Mesodermal cell (in vitro differentiated cells): ENCODE measurements around the gene TATDN2.
"Not testable (repeated sequence)": the region's sequence is repeated elsewhere in the genome, so short reads cannot be mapped to it uniquely, and the experiment has no call there.

Experiments used
- H3K27ac ChIP-seq: 2 replicates; pipeline ENCODE4 v1.7.0; 2013; ENCODE audit warnings: mild to moderate bottlenecking, low read depth, low read length, moderate library complexity; ENCODE audit not compliant: severe bottlenecking
- H3K36me3 ChIP-seq: 2 replicates; pipeline ENCODE4 v1.7.1; 2013; ENCODE audit warnings: mild to moderate bottlenecking, low read length, moderate library complexity; ENCODE audit not compliant: control insufficient read depth, insufficient read depth
- H3K4me1 ChIP-seq: one replicate; pipeline ENCODE4 v1.7.1; 2013; ENCODE audit warnings: mild to moderate bottlenecking, low read length; ENCODE audit not compliant: insufficient read depth, control insufficient read depth, poor library complexity, severe bottlenecking
- H3K4me3 ChIP-seq: 2 replicates; pipeline ENCODE4 v1.7.0; 2013; ENCODE audit warnings: low read length, control low read depth, mild to moderate bottlenecking; ENCODE audit not compliant: insufficient read depth, poor library complexity, severe bottlenecking; ENCODE audit errors: extremely low read depth
- H3K9me3 ChIP-seq: 2 replicates; pipeline ENCODE4 v1.7.1; 2013; ENCODE audit warnings: mild to moderate bottlenecking, low read length, moderate library complexity; ENCODE audit not compliant: control insufficient read depth
- WGBS, 2 experiments: methylation state at CpG; one replicate each; pipeline ENCODE4 v1.1.5; 2013; ENCODE audit warnings: missing lambda C conversion rate in 2 of 2; ENCODE audit not compliant: insufficient coverage in 2 of 2; 5-methylcytosine and 5-hydroxymethylcytosine counted together

TATDN2 gene

GRCh38 chr3:10291641-10292040 is 43.4 kb downstream of the TATDN2 start:
- no peak overlapping the region for H3K27ac ChIP-seq
- H3K4me1 ChIP-seq, result peaks cover 3% of the 10 kb centered on the region
- no peak overlapping the region for H3K4me3 ChIP-seq
- H3K9me3 ChIP-seq, result no peaks in the 10 kb centered on the region
- WGBS, 2 experiments, result 92 to 96% methylated on average over 5 to 6 of the region's 6 CpGs
- H3K36me3 ChIP-seq, result peaks cover 29% of the 10 kb centered on the region

GRCh38 chr3:10292505-10293419 is 44.5 kb downstream of the TATDN2 start, which contains the start of gene GHRL:
Gene GHRL, minus strand, starts transcription at chr3:10292947. Its CDS starts 2,767 bp downstream, at chr3:10290180.
- peaks cover 26% of the 10 kb centered on the region for H3K36me3 ChIP-seq
- no peak within 1 kb of the TSS for H3K27ac ChIP-seq
- 94 to 95% methylated on average over 5 to 10 of the region's 12 CpGs for WGBS, 2 experiments
- no peak within 1 kb of the TSS for H3K4me3 ChIP-seq
- H3K4me1 ChIP-seq, result no peaks in the 10 kb centered on the region
- H3K9me3 ChIP-seq, result no peaks in the 10 kb centered on the region

DNA sequence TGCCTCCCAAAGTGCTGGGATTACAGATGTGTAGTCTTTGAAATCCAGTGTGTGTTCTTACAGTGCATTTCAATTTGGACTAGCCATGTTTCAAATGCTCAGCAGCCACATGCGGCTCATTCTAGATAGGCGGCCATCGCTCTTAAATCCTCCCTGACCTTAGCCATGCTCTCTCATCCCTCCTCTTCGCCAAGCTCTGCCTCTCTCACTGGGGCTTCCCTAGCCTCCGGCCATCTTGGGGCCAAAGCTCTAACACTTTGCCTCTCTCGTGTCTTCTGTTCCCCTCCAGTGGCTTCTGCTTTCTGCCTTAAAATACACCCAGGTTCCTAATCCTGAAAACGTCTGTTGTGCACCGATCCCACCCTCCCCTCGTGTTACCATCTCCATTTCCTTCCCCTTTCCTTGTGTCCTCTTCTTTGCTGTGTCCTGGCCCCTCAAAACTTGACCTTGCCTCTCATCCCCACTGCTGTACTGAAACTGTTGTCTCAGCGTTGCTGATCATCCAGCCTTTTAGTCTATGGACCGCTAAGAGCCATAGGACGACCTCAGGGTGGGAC is 45.8 kb downstream of the TATDN2 start:
- H3K4me3 ChIP-seq, result no peak overlapping the region
- H3K4me1 ChIP-seq, result no peaks in the 10 kb centered on the region
- H3K9me3 ChIP-seq, result no peaks in the 10 kb centered on the region
- 92 to 94% methylated on average over 10 to 12 of the region's 12 CpGs for WGBS, 2 experiments
- H3K36me3 ChIP-seq, result peaks cover 30% of the 10 kb centered on the region
- no peak overlapping the region for H3K27ac ChIP-seq

GRCh38 chr3:10298064-10298463 is 49.8 kb downstream of the TATDN2 start:
- H3K9me3 ChIP-seq, H3K4me3 ChIP-seq: not testable (repeated sequence)
- WGBS, 2 experiments, result no CpG with 5 or more reads among the region's 1 CpG

GRCh38 chr3:10299175-10299574 is 50.9 kb downstream of the TATDN2 start:
- H3K4me3 ChIP-seq, result no peak overlapping the region
- H3K4me1 ChIP-seq, result no peaks in the 10 kb centered on the region
- no peak overlapping the region for H3K27ac ChIP-seq
- peaks cover 64% of the 10 kb centered on the region for H3K36me3 ChIP-seq
- 100% methylated on average over 1 of the region's 2 CpGs; no CpG with 5 or more reads in 1 of the 2 experiments for WGBS, 2 experiments
- no peaks in the 10 kb centered on the region for H3K9me3 ChIP-seq

More at GRCh38 chr3:10298064-10298463, 49.8 kb downstream of the TATDN2 start:
- not testable (repeated sequence) for H3K4me1 ChIP-seq, H3K27ac ChIP-seq
- peaks cover 53% of the 10 kb centered on the region for H3K36me3 ChIP-seq

- Histone ChIP-seq H3K36me3 (peaks cover 69% of the 10 kb centered on the region), H3K9me3 (no peaks in the 10 kb centered on the region), H3K4me1 (no peaks in the 10 kb centered on the region), H3K4me3 (no peak overlapping the region), H3K27ac (no peak overlapping the region)
- 95 to 96% methylated on average over 4 to 6 of the region's 6 CpGs for WGBS, 2 experiments
These were observed 51.4 kb downstream of the TATDN2 start for GRCh38 chr3:10299679-10300078.

GRCh38 chr3:10300087-10300486 is 51.8 kb downstream of the TATDN2 start:
- H3K36me3 ChIP-seq, result peaks cover 73% of the 10 kb centered on the region
- WGBS, 2 experiments, result 89 to 90% methylated on average over 9 of the region's 9 CpGs

DNA sequence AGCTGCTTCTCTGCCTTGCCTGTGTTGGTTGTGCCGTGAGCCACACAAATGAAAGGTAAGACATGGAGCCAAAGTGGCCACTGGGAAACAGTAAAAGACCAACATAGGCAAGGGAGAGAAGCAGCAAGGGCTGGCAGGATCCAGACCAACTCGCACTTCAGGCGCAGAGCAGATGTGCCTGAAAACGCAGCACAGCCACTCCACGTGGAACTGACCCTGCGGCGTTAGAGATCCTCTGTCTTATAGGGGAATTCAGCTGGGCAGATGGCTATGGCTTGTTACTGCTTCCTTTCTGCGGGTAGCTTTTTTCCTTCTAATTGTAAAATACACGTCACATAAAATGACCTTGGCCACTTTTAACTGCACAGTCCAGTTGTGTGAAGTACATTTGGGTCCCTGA is 54.8 kb downstream of the TATDN2 start:
- H3K27ac ChIP-seq, result no peak overlapping the region
- H3K9me3 ChIP-seq, result no peaks in the 10 kb centered on the region
- peaks cover 96% of the 10 kb centered on the region for H3K36me3 ChIP-seq
- 95 to 96% methylated on average over 9 of the region's 9 CpGs for WGBS, 2 experiments
- no peaks in the 10 kb centered on the region for H3K4me1 ChIP-seq
- no peak overlapping the region for H3K4me3 ChIP-seq

More at GRCh38 chr3:10300087-10300486, 51.8 kb downstream of the TATDN2 start:
- Histone ChIP-seq H3K4me1 (no peaks in the 10 kb centered on the region), H3K27ac (no peak overlapping the region), H3K4me3 (no peak overlapping the region), H3K9me3 (no peaks in the 10 kb centered on the region)

- 86 to 91% methylated on average over 7 to 8 of the region's 8 CpGs for WGBS, 2 experiments
- H3K27ac ChIP-seq, result no peak overlapping the region
- H3K9me3 ChIP-seq, result no peaks in the 10 kb centered on the region
- H3K4me1 ChIP-seq, result no peaks in the 10 kb centered on the region
- H3K4me3 ChIP-seq, result no peak overlapping the region
- H3K36me3 ChIP-seq, result peaks cover 100% of the 10 kb centered on the region
These were observed 55.5 kb downstream of the TATDN2 start for GRCh38 chr3:10303785-10304184.

GRCh38 chr3:10304905-10305304 is 56.6 kb downstream of the TATDN2 start:
- Histone ChIP-seq H3K27ac (no peak overlapping the region), H3K4me1 (no peaks in the 10 kb centered on the region), H3K4me3 (no peak overlapping the region), H3K36me3 (peaks cover 97% of the 10 kb centered on the region), H3K9me3 (no peaks in the 10 kb centered on the region)
- WGBS, 2 experiments, result 92 to 94% methylated on average over 2 to 7 of the region's 8 CpGs
